ENCODE data around the gene NGEF. TPM values are rescaled to one million over a fixed set of nuclear protein-coding genes. Genes with fewer than 3 reads are reported as not detected.

Gene NGEF
- total and polyA plus RNA-seq, 9 of the 15 experiments (the other 6 are each of a cell fraction or from before 2014, with no cell fraction given), result 0.07 to 0.17 (median 0.09) TPM; not detected in 6

DNA sequence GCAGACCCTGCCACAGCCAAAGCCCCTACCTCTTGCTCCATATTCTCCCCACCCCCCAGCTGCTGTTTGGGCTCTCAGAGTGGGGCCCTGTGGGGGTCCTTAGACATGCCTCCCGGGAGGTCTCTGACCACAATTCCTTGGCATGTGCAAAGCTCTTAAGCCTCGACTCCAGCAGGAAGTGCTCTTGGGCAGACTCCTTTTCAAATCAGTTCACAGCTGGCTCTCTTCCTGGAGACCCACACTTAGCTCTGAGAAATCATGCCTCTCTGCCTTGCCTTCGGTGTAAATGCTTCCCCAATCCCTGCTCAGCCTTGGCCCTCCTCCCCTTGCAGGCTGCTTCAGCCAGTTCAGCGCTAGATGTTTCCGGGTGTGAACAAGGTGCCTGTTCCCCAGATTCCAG, 46.9 kb downstream of the NGEF start:
- TF ChIP-seq ILK (tag; IDR thresholded peaks at IDR 0.05; ENCODE audit: borderline replicate concordance, low read depth), result no peak
- TF ChIP-seq, protein P1, sequence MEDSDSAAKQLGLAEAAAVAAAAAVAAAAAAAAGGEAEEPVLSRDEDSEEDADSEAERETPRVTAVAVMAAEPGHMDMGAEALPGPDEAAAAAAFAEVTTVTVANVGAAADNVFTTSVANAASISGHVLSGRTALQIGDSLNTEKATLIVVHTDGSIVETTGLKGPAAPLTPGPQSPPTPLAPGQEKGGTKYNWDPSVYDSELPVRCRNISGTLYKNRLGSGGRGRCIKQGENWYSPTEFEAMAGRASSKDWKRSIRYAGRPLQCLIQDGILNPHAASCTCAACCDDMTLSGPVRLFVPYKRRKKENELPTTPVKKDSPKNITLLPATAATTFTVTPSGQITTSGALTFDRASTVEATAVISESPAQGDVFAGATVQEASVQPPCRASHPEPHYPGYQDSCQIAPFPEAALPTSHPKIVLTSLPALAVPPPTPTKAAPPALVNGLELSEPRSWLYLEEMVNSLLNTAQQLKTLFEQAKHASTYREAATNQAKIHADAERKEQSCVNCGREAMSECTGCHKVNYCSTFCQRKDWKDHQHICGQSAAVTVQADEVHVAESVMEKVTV (CRISPR knock-in tag; IDR thresholded peaks at IDR 0.05), result no peak
- no peak for TF ChIP-seq CCNT2 (IDR thresholded peaks at IDR 0.05; ENCODE audit: borderline replicate concordance, extremely low read depth, insufficient read length, low read depth, low read length)
- TF ChIP-seq, protein P2, sequence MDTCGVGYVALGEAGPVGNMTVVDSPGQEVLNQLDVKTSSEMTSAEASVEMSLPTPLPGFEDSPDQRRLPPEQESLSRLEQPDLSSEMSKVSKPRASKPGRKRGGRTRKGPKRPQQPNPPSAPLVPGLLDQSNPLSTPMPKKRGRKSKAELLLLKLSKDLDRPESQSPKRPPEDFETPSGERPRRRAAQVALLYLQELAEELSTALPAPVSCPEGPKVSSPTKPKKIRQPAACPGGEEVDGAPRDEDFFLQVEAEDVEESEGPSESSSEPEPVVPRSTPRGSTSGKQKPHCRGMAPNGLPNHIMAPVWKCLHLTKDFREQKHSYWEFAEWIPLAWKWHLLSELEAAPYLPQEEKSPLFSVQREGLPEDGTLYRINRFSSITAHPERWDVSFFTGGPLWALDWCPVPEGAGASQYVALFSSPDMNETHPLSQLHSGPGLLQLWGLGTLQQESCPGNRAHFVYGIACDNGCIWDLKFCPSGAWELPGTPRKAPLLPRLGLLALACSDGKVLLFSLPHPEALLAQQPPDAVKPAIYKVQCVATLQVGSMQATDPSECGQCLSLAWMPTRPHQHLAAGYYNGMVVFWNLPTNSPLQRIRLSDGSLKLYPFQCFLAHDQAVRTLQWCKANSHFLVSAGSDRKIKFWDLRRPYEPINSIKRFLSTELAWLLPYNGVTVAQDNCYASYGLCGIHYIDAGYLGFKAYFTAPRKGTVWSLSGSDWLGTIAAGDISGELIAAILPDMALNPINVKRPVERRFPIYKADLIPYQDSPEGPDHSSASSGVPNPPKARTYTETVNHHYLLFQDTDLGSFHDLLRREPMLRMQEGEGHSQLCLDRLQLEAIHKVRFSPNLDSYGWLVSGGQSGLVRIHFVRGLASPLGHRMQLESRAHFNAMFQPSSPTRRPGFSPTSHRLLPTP (IDR thresholded peaks at IDR 0.05; ENCODE audit: borderline replicate concordance, extremely low read depth, insufficient read length), result no peak
- TF ChIP-seq TGIF2 (CRISPR knock-in tag; IDR thresholded peaks at IDR 0.05), result no peak
- no peak for TF ChIP-seq RBM34 (IDR thresholded peaks at IDR 0.05; ENCODE audit: borderline replicate concordance, insufficient read depth, low read length)
- TF ChIP-seq SLC30A9 (CRISPR knock-in tag; IDR thresholded peaks at IDR 0.05), result no peak
- TF ChIP-seq MYC (IDR thresholded peaks at IDR 0.05; ENCODE audit: low read depth, low read length), result no peak
- TF ChIP-seq MYC (CRISPR knock-in tag; IDR thresholded peaks at IDR 0.05; ENCODE audit: borderline replicate concordance, low read depth), result no peak
- TF ChIP-seq JUND (IDR thresholded peaks at IDR 0.05; ENCODE audit: borderline replicate concordance, low read depth, low read length), result no peak
- no peak for TF ChIP-seq JUND (tag; IDR thresholded peaks at IDR 0.05; ENCODE audit: borderline replicate concordance, low read depth, low read length)
- no peak for TF ChIP-seq CHCHD3 (CRISPR knock-in tag; IDR thresholded peaks at IDR 0.05)
- TF ChIP-seq, protein P3, sequence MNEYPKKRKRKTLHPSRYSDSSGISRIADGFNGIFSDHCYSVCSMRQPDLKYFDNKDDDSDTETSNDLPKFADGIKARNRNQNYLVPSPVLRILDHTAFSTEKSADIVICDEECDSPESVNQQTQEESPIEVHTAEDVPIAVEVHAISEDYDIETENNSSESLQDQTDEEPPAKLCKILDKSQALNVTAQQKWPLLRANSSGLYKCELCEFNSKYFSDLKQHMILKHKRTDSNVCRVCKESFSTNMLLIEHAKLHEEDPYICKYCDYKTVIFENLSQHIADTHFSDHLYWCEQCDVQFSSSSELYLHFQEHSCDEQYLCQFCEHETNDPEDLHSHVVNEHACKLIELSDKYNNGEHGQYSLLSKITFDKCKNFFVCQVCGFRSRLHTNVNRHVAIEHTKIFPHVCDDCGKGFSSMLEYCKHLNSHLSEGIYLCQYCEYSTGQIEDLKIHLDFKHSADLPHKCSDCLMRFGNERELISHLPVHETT (CRISPR knock-in tag; conservative IDR thresholded peaks at IDR 0.05 in 1 of 2, IDR thresholded peaks at IDR 0.05 in 1 of 2), result no peak
- ATAC-seq (no peak), DNase-seq (ENCODE audit: extremely low read depth in 1 of 4, low spot score in 3 of 4) (no peak), FAIRE-seq (no peak)
- no peaks in the 10 kb centered on the region for H3K9me1 ChIP-seq (ENCODE audit: control insufficient read depth, insufficient read depth, low read length)
- no TSS peak for BruUV-seq (replicated peaks)
- H3K36me3 ChIP-seq (ENCODE audit: control insufficient read depth, insufficient read depth, low read length), result no peaks in the 10 kb centered on the region
- intact Hi-C loops (cut with micrococcal nuclease) (no loop called here), in situ Hi-C loops (cut with MboI) (no loop called here)
- WGBS (ENCODE audit: insufficient coverage, low coverage, missing lambda C conversion rate), result 20% methylated on average over 5 of the region's 5 CpGs
- H3K79me2 ChIP-seq (ENCODE audit: control insufficient read depth, insufficient read depth, low read length), result no peaks in the 10 kb centered on the region
- H3K9ac ChIP-seq (ENCODE audit: insufficient read depth in 1 of 2, low read depth in 2 of 2, low read length in 2 of 2), result no peak overlapping the region
- no peaks in the 10 kb centered on the region for H4K20me1 ChIP-seq (replicated peaks; ENCODE audit: control insufficient read depth, insufficient read depth, low read length)
- no peaks in the 10 kb centered on the region for H3K4me1 ChIP-seq (replicated peaks in 1 of 2; ENCODE audit: control insufficient read depth in 2 of 2, insufficient read depth in 2 of 2, low read length in 2 of 2)
- CTCF ChIA-PET (ENCODE audit: low intra/inter-chr PET ratio), result no interaction called here
- H3K4me2 ChIP-seq (ENCODE audit: insufficient read depth, low read length), result no peak overlapping the region
- H3K27ac ChIP-seq (ENCODE audit: extremely low read depth, low read depth, low read length), result no peak overlapping the region
- POLR2A ChIA-PET, result interaction anchor here (0.6 to 1.0 kb wide), 3 partner anchors 10 to 1452 kb away, joined by 3 to 4 read pairs (median 3); no protein-coding TSS in a partner anchor
- H3K9me3 ChIP-seq (replicated peaks; ENCODE audit: control insufficient read depth, insufficient read depth, low read depth, low read length), result no peaks in the 10 kb centered on the region
- no peak overlapping the region for H2AFZ ChIP-seq (ENCODE audit: low read depth, low read length)
- H3K4me3 ChIP-seq, result no peak overlapping the region
- peaks cover 0 to 9% of the 10 kb centered on the region in 2 experiments; a peak in 2 of 5 replicates for H3K27me3 ChIP-seq (ENCODE audit: control insufficient read depth in 2 of 2, insufficient read depth in 2 of 2, low read length in 2 of 2)

Measured in K562 (cell line).